DOHH2 (cell line): ENCODE data around the gene FCRL5.

Source experiments
- H3F3A ChIP-seq: fragments of 200-600 bp; sonication (generic), shearing (Covaris generic); 2 replicates; pipeline ENCODE4 v1.6.0; 2016; ENCODE audit warnings: antibody characterized with exemption, mild to moderate bottlenecking; ENCODE audit not compliant: control insufficient read depth, insufficient read depth
- H3K27ac ChIP-seq: fragments of 200-600 bp; sonication (generic); 2 replicates; pipeline ENCODE4 v1.5.1; 2014; ENCODE audit warnings: low read depth, mild to moderate bottlenecking, low read length, moderate library complexity
- H3K27me3 ChIP-seq: fragments of 200-600 bp; sonication (generic); 2 replicates; pipeline ENCODE4 v1.6.1; 2014; ENCODE audit warnings: mild to moderate bottlenecking, low read length, mixed read lengths; ENCODE audit not compliant: control insufficient read depth
- H3K36me3 ChIP-seq: fragments of 200-600 bp; sonication (generic); 2 replicates; pipeline ENCODE4 v1.6.1; 2014; ENCODE audit warnings: mild to moderate bottlenecking, low read length, moderate library complexity, mixed read lengths; ENCODE audit not compliant: control insufficient read depth
- H3K4me1 ChIP-seq: fragments of 200-600 bp; sonication (generic); 2 replicates; pipeline ENCODE4 v1.6.1; 2014; ENCODE audit warnings: mild to moderate bottlenecking, low read length, mixed read lengths; ENCODE audit not compliant: control insufficient read depth
- H3K4me2 ChIP-seq: fragments of 200-600 bp; sonication (generic); 2 replicates; pipeline ENCODE4 v1.6.0; 2014; ENCODE audit warnings: mild to moderate bottlenecking, low read length, moderate library complexity
- H3K4me3 ChIP-seq: fragments of 200-600 bp; sonication (generic); 2 replicates; pipeline ENCODE4 v1.5.1; 2014; ENCODE audit warnings: mild to moderate bottlenecking, low read length, mixed read lengths
- H3K79me2 ChIP-seq: fragments of 200-600 bp; sonication (generic); 2 replicates; pipeline ENCODE4 v1.6.1; 2014; ENCODE audit warnings: mild to moderate bottlenecking, low read length, mixed read lengths; ENCODE audit not compliant: control insufficient read depth
- H3K9me2 ChIP-seq: fragments of 200-600 bp; sonication (generic); replicated peaks from 2 replicates; pipeline ENCODE4 v1.6.1; 2014; ENCODE audit warnings: mild to moderate bottlenecking, low read length, mixed read lengths; ENCODE audit not compliant: control insufficient read depth
- H3K9me3 ChIP-seq: fragments of 200-600 bp; sonication (generic); 2 replicates; pipeline ENCODE4 v1.6.1; 2014; ENCODE audit warnings: antibody characterized with exemption, low read length, mixed read lengths; ENCODE audit not compliant: control insufficient read depth, insufficient read depth
- H4K20me1 ChIP-seq: fragments of 200-600 bp; sonication (generic); 2 replicates; pipeline ENCODE4 v1.6.0; 2014; ENCODE audit warnings: low read depth, mild to moderate bottlenecking, antibody characterized with exemption, low read length, moderate library complexity; ENCODE audit not compliant: control insufficient read depth, insufficient read depth
- EZH2phosphoT487 ChIP-seq: fragments of 200-600 bp; sonication (generic); IDR thresholded peaks from 2 replicates; pipeline ENCODE4 v1.6.1; 2017; ENCODE audit warnings: borderline replicate concordance, mild to moderate bottlenecking, antibody characterized with exemption, low read length, moderate library complexity, mixed read lengths
- TF ChIP-seq, protein P1 (sequence below): fragments of 200-600 bp; sonication (generic); IDR thresholded peaks from one replicate; pipeline ENCODE4 v1.5.1; 2014; ENCODE audit warnings: antibody characterized with exemption, mild to moderate bottlenecking, low read depth, low read length; ENCODE audit not compliant: poor library complexity, severe bottlenecking

Gene FCRL5

DNA sequence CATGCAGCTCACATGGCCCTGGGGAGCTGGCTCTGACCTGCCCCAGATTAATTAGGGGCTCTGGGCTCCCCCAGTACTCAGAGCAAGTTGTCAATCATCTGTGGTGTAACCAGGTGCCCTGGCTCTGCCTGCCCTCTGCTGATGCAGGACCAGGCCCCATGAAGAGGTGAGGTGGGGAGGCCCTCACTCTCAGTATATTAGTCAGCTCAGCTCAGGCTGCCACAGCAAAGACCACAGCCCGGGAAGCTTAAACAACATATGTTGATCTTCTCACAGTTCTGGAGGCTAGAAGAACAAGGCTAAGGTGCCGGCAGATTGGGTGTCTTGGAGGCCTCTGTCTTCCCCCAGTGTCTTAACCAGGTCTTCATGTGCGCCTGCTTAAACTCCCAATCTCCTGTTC is 66.5 kb downstream of the FCRL5 start:
- Histone ChIP-seq H3K4me1 (no peaks in the 10 kb centered on the region), H3K27me3 (peaks cover 11% of the 10 kb centered on the region), H4K20me1 (no peaks in the 10 kb centered on the region), H3K9me3 (no peaks in the 10 kb centered on the region), H3K4me2 (no peak overlapping the region), H3K36me3 (no peaks in the 10 kb centered on the region), H3F3A (no peaks in the 10 kb centered on the region), H3K9me2 (no peaks in the 10 kb centered on the region), H3K79me2 (no peaks in the 10 kb centered on the region), H3K4me3 (no peak overlapping the region), H3K27ac (no peak overlapping the region)
- TF ChIP-seq, protein P1, sequence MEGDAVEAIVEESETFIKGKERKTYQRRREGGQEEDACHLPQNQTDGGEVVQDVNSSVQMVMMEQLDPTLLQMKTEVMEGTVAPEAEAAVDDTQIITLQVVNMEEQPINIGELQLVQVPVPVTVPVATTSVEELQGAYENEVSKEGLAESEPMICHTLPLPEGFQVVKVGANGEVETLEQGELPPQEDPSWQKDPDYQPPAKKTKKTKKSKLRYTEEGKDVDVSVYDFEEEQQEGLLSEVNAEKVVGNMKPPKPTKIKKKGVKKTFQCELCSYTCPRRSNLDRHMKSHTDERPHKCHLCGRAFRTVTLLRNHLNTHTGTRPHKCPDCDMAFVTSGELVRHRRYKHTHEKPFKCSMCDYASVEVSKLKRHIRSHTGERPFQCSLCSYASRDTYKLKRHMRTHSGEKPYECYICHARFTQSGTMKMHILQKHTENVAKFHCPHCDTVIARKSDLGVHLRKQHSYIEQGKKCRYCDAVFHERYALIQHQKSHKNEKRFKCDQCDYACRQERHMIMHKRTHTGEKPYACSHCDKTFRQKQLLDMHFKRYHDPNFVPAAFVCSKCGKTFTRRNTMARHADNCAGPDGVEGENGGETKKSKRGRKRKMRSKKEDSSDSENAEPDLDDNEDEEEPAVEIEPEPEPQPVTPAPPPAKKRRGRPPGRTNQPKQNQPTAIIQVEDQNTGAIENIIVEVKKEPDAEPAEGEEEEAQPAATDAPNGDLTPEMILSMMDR = no peak
- no peak for TF ChIP-seq EZH2phosphoT487

DNA sequence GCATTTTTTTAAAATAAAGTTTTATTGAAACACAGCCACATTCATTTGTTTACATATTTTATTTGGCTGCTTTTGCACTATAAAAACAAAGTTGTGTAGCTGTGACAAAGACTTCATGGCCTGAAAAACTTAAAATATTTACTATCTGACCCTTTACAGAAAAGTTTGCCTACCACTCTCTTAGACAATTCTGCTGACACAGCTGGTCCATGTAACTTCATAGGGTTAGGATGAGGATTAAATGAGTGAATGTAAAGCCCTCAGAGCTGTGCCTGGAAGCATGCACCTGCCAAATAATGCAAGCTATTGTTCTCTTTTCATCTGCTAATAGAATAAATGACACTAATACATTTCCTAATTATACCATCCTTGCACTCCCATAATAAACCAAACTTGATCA is 67.7 kb downstream of the FCRL5 start:
- Histone ChIP-seq H3K36me3 (no peaks in the 10 kb centered on the region), H3K9me3 (no peaks in the 10 kb centered on the region), H3K4me3 (no peak overlapping the region), H3K79me2 (no peaks in the 10 kb centered on the region), H3K9me2 (no peaks in the 10 kb centered on the region), H3K4me1 (no peaks in the 10 kb centered on the region), H3K4me2 (no peak overlapping the region), H3F3A (no peaks in the 10 kb centered on the region), H3K27me3 (peaks cover 11% of the 10 kb centered on the region), H4K20me1 (no peaks in the 10 kb centered on the region), H3K27ac (no peak overlapping the region)
- no peak for TF ChIP-seq EZH2phosphoT487

- H3K4me3 ChIP-seq = no peak overlapping the region
- no peaks in the 10 kb centered on the region for H3K79me2 ChIP-seq
- no peaks in the 10 kb centered on the region for H3K4me1 ChIP-seq
- no peak overlapping the region for H3K27ac ChIP-seq
- H3K36me3 ChIP-seq = no peaks in the 10 kb centered on the region
- TF ChIP-seq, protein P1 = no peak
- no peak for TF ChIP-seq EZH2phosphoT487
- H3K4me2 ChIP-seq = no peak overlapping the region
- H3K9me2 ChIP-seq = no peaks in the 10 kb centered on the region
- no peaks in the 10 kb centered on the region for H3F3A ChIP-seq
- H3K27me3 ChIP-seq = peaks cover 11% of the 10 kb centered on the region
- peaks cover 4% of the 10 kb centered on the region; the same call in 1 of the 2 replicates for H3K9me3 ChIP-seq
- H4K20me1 ChIP-seq = no peaks in the 10 kb centered on the region
Observed at GRCh38 chr1:157483635-157484034, 68.7 kb downstream of the FCRL5 start.

DNA sequence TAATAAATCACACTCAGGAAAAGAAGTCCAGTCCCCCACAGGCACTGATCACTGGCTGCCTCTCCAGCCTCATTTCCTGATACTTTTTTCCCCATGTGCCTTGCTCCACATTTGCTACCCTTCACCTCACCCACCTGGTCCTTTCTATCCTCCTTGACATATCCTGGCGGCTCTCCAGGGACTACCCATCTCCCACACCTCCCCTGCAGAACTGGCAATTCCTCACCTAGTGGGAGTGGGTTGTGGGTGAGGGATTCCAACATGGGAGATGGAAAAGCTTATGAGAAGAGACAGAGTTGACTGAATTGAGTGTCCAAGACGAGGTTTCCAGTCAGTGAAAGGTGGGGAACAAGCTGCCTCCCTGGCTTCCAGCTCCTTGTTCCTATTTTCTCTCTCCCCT is 69.6 kb downstream of the FCRL5 start:
- TF ChIP-seq, protein P1 = no peak
- no peak for TF ChIP-seq EZH2phosphoT487
- H4K20me1 ChIP-seq = no peaks in the 10 kb centered on the region
- no peaks in the 10 kb centered on the region for H3K4me1 ChIP-seq
- H3K9me3 ChIP-seq = peaks cover 4% of the 10 kb centered on the region; the same call in 1 of the 2 replicates
- no peak overlapping the region for H3K4me2 ChIP-seq
- no peaks in the 10 kb centered on the region for H3K9me2 ChIP-seq
- no peaks in the 10 kb centered on the region for H3K79me2 ChIP-seq
- H3K4me3 ChIP-seq = no peak overlapping the region
- H3K27me3 ChIP-seq = peaks cover 11% of the 10 kb centered on the region
- H3K36me3 ChIP-seq = no peaks in the 10 kb centered on the region
- H3F3A ChIP-seq = no peaks in the 10 kb centered on the region
- no peak overlapping the region for H3K27ac ChIP-seq
